NCI-H1417 treated with DMSO at 0.1 percent for 48 hours (cell line): ENCODE measurements around the gene ANO10.
"Not testable (repeated sequence)": the region's sequence is repeated elsewhere in the genome, so short reads cannot be mapped to it uniquely, and the experiment has no call there.

Source experiments
- DNase-seq: peaks from one replicate; lab custom pipeline; 2025; lab: John Stamatoyannopoulos, UW

ANO10 gene

GRCh38 chr3:43477600-43477999, 144.2 kb downstream of the ANO10 start:
- DNase-seq: no peak

DNA sequence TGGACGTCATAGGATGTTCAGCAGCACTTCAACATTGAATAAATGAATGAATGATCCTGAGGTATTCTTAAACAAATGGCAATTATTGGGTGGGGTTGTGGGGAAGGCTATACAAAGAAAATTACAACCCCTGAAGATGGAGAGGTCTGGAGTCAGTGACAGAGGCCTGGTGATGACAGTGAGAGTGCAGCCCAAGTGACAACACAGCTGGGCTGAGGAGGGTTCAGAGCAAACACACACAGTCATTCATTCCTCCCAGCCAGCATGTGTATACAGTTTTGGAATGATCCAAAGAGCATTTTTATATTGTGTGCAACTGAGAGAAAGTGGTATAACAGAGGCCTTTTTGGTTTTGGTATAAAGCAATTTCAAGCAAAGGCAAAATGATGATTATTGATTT, 148.1 kb downstream of the ANO10 start:
- no peak for DNase-seq

DNA sequence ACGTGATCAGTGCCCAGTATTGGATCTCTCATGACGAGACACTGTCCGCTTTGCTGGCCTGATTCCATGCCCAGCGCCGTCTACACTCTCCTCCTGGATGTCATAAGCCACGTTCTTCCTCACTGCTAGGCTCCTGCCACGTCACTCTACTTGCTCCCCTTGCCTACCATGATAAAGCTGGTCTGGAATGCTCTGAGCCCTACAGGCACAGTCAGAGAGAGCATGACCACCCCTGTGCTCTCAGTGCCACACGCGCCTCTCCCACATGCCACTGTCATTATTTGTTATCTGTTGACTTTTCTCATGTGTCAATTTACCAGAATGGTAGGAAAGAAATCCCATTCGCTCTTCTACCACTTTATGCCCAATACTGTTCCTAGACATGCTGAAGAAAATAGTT, 148.6 kb downstream of the ANO10 start:
- DNase-seq: no peak

GRCh38 chr3:43468133-43468532, 153.7 kb downstream of the ANO10 start:
- no peak for DNase-seq

DNA sequence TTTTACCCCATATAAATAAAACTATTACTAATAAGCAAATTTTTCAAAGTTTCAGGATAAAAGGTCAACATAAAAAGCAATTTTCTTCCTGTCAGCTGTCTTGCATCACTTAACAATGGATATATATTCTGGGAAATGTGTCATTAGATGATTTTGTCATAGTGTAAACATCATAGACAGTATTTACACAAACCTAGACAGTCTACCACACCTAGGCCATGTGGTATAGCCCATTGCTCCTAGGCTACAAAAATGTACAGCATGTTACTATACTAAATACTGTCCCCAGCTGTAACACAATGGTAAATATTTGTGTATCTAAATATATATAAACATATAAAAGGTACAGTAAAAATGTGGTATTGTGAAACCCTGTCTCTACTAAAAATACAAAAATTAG, 156.7 kb downstream of the ANO10 start:
- DNase-seq: no peak

DNA sequence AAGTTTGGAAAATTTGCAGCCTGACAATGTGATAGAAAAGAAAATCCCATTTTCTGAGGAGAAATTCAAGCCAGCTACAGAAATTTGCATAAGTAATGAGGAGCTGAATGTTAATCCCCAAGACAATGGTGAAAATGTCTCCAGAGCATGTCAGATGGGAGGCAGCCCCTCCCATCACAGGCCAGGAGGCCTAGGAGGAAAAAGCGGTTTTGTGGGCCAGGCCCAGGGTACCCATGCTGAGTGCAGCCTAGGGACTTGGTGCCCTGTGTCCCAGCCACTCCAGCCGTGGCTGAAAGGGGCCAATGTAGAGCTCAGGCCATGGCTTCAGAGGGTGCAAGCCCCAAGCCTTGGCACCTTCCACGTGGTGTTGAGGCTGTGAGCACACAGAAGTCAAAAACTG, 159.2 kb downstream of the ANO10 start:
- not testable (repeated sequence) for DNase-seq

GRCh38 chr3:43461345-43461744, 160.5 kb downstream of the ANO10 start:
- DNase-seq: no peak

- not testable (repeated sequence) for DNase-seq
These were observed 164.8 kb downstream of the ANO10 start for GRCh38 chr3:43457038-43457437.

- DNase-seq: no peak
These were observed 166.6 kb downstream of the ANO10 start for GRCh38 chr3:43455233-43455632.

- DNase-seq: no peak
These were observed 167.8 kb downstream of the ANO10 start for GRCh38 chr3:43453981-43454380.

DNA sequence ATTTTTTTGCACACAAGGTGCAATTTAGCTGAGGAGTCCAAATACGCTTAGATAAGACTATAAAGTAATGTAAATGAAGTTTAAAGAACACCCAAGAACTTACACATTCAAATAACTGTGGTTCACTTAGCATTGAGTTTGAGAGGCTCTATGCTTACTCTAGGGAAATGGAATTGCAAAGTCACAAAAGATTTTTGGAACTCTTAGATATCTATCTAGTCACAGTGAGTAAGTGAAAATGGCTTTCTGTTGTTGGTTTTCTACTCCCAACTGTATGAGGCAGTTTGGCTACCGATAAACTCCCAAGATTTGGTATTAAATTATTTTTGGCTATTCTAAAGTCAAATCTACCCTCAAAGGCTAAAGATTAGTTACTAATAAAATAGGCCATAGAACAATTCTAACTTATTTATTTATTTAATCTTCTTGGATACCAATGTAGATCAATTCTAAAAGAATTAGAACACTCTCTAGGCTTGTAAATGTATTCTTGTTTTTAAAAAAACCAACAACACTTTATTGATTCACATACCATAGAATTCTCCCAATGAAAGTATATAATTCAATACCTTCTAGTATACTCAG, 170.0 kb downstream of the ANO10 start:
- DNase-seq: no peak

DNA sequence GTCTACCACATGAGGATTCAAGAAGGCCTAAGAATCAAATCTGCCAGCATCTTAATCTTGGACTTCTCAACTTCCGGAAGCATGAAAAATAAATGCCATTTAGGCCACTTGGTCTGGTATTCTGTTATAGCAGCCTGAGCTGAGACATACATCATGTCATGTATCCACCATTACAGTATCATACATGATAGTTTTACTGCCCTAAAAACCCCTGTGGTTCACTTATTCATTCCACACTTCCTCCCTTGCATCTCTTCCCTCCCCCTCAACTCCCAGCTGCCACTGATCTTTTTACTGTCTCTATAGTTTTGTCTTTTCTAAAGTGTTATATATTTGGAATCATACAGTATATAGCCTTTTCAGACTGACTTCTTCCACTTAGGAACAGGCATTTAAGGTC, 173.7 kb downstream of the ANO10 start:
- no peak for DNase-seq

- DNase-seq: no peak
These were observed 176.0 kb downstream of the ANO10 start for GRCh38 chr3:43445820-43446219.

- DNase-seq: no peak
These were observed 178.9 kb downstream of the ANO10 start for GRCh38 chr3:43442872-43443395.

DNA sequence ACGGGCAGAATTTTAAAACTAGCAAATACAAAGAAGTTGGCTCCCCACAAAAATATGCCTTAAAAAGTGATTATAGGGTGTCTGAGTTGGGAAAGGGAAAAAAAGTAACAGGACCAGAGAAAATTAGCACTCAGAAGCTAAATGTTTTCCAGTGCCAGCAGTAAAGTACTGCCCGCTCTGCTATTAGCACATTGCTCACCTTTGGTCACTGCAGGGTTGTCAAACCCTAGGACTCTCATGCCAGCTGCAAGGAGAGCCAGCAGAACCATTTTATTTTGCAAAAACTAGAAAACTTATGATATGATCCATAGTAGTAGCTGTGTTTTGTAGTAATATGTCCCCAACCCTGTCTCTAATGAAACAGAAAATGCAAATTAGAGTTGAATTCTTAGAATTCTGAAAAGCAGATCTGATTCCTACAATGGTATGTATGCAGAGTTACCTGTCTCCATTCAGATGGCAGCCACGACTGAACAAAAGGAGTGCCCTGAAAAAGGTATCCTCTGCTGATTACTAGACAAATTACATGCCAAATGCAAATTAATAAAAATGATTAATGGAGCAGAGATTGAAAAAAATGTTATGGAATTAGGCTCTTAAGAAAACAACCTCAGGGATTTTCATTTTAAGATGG, 185.2 kb downstream of the ANO10 start:
- DNase-seq: no peak

GRCh38 chr3:43435706-43436105, 186.1 kb downstream of the ANO10 start:
- no peak for DNase-seq

GRCh38 chr3:43434431-43434830, 187.4 kb downstream of the ANO10 start:
- no peak for DNase-seq

DNA sequence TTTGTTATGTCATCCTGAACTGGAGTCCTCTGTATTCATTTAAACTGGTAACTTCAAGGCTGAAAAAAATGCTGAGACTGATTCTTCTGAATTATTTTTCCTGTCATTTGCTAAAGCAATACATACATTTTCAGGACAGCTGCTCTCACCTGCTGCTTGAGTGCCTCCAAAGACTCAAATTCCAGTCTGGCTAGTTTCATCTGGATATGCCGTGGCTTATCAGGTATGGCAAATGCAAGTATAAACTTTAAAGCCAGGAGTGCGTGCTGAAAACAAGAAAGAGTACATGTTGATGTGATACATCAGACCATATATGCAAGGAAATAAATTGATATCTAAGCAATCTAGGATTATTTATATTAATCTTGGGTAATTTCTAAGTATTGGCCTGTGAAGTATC, 189.3 kb downstream of the ANO10 start:
- no peak for DNase-seq

DNA sequence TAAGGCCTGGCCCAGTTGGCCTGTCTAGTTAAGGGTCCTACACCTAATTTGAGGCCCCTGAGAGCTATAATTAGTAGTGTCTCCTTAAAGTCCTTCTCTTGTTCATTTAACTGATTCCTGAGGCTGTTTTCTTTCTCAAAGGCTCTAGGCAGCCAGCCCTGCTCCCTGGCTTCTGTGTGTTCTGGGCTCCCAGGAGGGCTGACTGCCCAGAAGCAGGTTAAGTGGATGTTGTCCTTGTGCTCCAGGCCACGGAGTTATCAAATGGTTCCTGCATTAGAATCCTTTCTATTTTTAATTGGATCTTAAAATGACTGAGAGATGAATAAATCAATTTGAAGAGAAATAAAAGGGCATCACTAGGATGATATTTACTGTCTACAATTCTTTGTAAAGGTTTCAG, 195.4 kb downstream of the ANO10 start:
- no peak for DNase-seq

- DNase-seq: no peak
These were observed 196.0 kb downstream of the ANO10 start for GRCh38 chr3:43425829-43426228.

- DNase-seq: no peak
These were observed 198.2 kb downstream of the ANO10 start for GRCh38 chr3:43423639-43424038.

DNA sequence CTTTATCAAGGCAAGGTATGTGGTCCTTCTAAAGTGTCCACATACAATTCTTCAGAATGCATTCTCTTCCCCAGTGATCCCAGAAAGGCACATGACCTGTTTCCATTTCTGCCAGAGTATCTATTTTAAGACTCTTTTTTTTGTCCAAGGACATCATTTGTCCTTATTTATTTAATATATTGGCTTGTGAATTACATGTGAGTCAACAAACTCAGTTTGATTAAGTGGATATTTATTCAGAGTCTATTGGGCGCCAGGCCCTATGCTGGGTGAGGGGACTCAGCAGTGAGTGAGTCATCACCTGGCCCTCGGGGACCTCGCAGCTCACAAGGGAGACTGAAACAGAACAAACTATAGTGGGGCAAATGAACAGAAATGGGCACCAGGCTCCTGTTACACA, 198.7 kb downstream of the ANO10 start:
- DNase-seq: peak; percentile 25

DNA sequence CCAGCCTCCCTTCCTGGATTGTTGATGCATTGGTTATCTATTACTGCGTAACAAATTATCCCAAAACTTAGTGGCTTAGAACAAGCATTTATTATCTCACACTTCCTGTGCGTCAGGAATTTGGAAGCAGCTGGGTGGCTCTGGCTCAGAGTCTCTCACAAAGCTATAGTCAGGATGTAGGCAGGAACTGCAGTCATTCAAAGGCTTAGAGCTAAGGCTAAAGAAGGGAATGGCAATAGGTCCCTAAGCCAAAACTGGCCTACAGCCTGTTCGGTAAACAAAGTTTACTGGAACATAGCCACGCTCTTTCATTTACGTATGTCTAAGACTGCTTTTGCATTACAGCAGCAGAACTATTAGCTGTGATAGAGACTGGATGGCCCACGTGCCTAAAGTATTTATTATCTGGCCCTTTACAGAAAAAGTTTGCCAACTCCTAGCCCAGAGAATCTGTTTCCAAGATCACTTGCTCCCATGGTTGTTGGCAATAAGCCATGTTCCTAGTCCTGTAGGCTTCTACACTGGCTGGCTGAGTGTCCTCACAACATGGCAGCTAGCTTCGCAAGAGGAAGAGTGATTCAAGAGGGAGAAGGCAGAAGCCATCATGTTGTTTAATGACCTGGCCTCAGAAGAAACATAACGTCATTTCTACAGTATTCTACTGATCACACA, 203.1 kb downstream of the ANO10 start:
- no peak for DNase-seq
